ENCODE results near the gene ABTB2. TPM values are rescaled to one million over a fixed set of nuclear protein-coding genes. Genes with fewer than 3 reads are reported as not detected.

Gene ABTB2
- total RNA-seq, 1 donor from 2014 or later, result 6.1 TPM

DNA sequence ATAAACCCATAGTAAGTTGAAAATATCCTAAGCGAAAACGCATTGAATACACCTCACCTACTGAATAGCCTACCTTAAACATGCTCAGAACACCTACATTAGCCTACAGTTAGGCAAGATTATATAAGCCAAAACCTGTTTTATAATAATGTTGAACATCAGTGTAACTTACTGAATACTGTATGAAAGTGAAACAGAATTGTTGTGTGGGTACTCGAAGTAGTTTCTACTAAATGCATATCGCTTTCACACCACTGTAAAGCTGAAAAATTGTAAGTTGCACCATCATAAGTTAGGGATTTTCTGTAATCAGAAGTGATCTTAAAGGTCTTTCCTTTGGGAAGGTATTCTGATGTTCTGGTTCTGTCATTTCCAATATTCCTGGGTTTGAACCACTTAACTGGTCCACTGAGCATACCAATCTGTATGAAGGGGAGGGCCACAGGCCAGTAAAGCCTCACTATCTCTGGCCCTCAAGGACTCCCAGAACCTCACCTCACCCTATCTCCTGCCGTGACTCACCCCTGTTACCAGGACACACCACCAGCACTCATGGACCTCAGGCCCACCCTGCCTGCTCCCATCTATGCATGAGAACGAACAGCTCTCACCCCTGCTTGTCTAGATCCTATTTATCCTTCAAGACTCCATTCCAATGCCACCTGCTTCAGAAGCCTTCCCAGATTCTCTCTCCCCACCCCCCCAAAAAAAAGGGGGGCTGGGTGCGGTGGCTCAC lies 182.4 kb downstream of the ABTB2 start:
- DNase-seq (ENCODE audit: low spot score), result no peak

DNA sequence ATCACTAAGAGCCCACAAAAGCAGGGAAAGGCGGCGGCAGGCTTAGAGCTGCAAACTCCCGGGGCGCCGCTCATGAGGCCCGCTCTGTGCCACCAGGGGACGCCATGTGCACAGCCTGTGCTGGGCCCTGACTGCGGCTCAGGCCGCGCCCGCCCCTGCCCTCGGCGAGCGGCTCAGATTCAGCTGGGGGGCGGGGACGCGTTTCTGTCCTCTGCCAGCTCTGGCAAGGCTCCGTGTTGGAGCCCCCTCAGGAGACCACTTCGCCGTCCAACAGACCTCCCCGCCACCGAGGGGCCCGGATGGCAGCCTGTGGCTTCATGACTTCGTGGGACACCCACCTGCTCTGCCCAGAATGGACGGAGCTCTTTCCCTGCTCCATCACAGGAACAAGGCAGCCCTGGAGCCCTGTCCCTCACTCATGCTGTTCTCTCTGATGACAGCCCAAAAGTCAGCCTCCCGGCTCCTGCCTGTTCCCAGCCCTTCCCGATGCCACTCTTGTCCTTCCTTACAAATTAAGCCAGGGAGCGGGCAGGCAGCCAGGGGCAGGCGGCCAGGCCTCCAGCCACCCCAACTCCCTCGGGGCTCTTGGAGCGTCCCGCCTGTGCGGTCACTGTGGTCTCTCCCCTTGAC lies 183.3 kb downstream of the ABTB2 start:
- peak; percentile 96 for DNase-seq (ENCODE audit: low spot score)

DNA sequence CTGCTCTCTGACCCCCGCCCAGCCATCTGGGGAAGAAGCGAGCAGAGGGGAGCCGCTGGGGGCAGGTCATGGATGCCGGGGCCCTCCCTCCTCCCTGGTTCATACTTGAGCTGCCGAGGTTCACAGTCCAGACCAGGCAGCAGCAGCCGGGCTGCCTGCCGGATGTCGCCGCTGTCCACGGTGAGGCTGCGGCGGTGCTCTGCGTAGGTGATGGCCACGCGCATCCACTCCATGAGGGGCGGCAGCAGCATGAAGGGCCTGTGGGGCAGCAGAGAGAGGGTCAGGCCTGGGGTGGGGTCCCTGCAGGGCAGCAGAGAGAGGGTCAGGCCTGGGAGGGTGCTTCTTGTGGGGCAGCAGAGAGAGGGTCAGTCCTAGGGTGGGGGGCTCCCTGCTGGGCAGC lies 184.8 kb downstream of the ABTB2 start:
- no peak for DNase-seq (ENCODE audit: low spot score)

DNA sequence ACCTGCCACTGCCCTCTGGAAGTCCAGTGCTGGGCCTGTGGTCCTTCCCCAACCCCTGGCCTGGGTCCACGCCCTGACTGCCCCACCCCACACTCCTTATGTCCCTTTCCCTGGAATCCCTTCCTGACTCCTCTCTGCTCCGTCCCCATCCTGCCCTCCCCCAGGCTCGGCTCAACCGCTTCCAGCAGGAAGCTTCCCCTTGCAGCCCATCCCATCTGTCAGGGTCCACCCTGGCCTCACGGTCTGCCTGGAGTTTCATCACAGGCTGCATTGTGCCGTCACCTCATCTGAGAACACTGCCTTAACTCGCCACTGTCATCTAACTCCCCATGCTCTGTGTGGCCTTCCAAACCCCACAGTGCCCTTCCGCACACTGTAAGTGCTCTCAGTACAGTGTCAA lies 188.1 kb downstream of the ABTB2 start:
- DNase-seq (ENCODE audit: low spot score), result no peak

DNA sequence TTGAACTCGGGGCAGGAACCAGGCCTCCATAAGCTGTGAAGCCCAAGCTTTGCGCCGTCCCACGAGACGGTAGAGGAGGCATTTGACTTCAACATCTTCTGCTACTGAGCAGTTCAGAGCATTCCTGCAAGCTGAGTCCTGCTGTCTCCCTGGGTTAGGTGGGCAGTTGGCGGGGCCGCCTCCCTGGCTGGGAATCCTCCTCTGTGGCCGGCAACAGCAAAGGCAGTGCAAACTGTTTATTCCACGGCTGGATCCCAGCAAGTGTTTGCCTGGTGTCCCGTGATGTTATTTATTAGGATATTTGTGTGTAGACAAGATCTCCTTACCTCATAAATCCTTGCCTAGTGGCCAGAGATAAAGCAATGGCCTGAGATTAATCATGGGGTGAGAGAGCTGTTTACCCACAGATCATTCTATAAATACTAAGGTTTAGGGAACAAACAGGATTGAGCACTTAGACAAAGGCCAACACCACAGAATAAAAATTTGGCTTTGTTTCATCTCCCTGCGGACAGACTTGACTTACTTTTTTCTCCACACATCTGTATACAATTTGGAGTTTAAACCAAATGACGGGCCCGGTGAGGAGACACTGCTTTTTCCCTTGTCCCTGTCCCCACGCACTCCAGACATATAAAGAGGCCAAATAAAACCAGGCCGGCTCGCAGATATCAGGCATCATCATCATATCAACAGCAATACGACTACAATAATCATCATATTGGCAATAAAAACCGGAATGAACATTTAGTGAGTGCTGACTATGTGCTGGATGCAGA lies 189.0 kb downstream of the ABTB2 start:
- no peak for DNase-seq (ENCODE audit: low spot score)

DNA sequence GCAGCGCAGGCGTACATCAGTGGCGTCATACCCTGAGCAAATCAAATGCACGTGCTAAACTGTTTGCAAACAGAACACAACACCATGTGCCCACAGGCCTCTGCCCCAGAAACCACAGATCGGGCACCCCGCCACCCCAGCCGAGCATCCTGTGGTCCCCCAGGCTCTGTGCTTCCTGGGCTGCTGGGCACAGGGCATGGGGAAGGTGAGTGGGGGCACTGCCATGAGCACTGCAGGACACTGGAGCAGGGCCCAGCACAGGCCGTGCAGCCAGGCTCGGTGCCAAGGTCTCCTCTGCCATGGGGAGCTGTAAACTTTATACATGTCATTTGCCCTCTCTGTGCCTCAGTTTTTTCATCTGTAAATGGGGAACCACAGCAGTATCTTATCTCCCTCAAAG lies 189.8 kb downstream of the ABTB2 start:
- DNase-seq (ENCODE audit: low spot score), result no peak

DNA sequence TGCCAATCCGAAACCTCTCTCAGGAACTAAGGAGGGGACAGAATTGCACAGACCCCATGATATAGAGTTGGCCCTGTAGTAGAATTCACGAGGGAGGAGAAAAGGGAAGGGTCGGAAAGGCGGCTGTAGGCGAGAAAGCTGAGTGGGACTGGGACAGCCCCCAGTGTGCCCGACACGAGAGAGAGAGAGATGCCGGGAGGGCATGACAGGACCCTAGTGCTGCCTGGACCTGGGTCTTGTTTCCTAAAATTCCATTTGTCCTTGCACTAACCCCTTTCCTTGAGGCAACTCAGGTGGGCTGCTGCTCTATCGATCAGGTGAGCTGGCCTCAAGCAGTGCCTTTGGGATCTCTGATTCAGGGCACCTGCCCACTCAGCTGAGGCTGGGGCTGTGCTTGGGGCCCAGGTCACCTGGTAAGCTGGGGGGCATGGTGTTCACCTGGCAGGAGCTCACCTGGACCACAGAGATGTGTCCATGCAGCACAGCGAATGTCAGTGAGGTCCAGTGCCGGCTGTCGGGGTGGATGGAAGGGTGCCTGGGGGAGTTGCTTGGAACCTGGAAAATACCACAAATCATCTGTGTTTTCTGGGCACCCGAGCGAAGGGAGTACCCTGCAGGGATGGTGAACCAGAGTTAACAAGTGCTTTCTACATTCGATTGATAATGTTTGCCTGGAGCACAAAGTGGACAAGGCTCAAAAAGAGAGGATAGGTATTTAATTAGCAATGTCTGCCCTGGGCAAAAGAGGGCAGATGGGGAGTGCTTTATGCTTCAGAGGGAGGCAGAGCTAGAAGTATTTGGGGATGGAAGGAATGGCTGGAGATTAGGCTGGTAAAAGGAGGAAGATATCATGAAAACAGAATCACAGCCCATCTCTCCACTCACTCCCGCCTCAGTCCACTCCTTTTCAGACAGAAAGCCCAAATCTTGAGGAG lies 190.7 kb downstream of the ABTB2 start:
- DNase-seq (ENCODE audit: low spot score), result no peak

DNA sequence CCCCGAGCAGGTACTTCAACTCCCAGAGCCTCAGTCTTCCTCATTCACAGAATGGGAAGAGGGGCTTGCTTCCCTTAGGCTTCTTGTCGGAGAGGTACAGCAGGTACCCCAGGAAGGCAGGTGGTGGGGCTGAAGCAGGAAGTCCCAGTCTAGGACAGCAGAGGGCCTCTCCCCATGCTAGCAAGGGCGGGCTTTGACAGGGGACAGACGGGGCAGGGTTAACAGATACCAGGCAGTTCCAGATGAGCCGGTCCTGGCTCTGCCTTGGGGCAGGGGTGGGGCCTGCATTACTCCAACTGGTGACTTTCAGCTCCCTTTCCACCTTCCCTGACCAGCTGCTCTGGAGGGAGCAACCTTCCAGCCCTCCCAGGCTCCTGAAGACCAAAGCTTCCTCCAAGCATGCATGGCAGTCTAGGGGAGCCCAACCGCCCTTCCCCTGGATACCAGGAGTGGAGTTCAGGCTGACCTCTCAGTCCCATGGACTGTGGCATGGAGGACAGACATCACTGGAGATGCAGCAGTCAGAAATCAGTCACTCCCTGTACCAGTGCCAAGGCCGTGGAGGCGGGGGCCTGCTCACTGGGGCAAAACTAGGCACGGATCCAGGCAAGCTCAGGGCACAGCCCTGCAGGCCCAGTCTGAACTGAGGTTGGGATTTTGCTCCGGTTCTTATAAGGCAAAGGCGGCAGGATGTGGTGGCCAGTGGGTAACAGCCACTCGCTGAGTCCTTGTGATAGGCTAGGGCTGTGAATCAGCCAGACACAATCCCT lies 191.8 kb downstream of the ABTB2 start:
- no peak for DNase-seq (ENCODE audit: low spot score)

DNA sequence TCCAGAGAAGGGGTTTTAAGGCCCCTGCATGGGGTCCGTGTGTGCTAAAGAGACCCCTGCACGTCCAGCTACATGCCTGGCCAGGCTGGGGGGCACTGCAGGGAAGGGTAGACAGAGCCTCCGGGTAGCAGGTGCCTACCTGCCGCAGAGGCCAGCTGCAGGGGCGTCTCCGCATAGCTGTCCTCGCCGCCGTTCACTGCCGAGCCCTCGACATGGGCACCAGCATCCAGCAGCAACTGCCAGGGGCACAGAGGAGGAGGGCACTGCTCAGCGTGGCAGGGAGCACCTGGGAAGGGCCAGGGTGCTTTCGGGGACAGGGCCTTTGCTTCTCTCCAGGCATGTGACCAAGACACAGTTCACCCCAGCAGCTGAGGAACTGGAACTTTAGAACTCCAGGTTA lies 192.7 kb downstream of the ABTB2 start:
- no peak for DNase-seq (ENCODE audit: low spot score)

DNA sequence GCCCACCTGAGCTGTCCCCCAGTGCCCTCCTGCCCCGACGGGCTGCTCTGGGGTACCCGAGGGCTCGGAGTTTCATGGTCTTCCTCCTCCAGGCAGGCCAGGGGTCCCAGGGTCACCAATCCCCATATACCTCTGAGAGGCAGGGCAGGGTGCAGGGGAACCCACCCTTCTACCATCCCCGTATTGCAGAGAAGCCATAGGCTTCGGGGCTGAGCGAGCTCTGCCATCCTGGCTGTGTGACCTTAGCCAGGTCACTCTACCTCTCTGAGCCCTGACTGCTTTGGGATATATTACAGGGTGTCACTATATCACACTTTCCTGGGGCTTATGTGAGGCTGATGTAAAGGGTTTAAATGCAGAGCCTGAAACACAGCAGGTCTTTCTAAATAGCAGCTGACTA lies 195.0 kb downstream of the ABTB2 start:
- no peak for DNase-seq (ENCODE audit: low spot score)

DNA sequence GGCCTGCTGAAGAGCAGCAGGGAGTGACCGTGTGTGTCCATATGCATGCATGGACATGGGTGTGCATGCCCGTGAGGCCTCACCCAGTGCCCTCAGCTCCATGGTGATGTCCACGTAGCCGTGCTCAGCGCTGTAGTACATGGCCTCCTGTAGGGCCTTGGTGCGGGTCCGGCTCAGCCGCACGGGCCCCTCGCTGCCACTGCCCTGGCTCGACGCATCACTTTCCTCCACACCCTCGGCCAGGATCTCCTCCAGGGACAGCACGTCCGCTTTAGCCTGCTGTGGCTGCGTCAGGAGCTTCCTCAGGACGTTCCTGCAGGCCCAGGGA lies 195.4 kb downstream of the ABTB2 start:
- DNase-seq (ENCODE audit: low spot score), result no peak

DNA sequence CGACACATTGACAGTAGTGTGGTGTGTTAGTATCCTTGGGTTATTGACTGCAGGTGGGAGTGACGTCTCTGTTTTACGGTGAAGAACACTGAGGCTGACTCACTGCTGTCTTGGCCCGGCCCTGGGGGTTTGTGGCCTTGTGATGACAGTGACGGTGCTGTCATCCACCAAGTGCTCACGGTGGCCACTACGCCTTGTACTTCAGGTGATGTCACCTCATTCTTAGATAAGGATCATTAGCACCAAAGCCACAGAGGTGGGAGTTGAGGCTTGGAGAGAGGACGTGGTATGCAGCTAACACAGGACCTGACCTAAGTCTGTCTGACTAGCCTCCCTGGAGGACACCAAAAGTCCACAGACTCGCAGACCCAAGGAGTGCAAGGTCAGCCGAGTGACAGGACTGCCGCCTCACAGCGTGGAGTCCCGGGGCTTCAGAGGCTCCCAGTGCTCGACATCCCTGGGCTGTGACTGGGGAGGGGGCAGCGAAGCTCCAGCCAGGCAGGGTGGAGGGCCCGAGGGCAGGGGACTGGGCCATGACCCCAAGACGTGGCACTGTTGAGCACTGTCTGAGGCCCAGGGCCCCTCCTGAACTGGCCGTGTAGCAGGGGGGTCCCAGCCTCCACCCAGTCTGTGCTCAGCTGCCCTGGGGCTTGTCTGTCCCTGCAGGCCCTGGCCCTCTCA lies 195.9 kb downstream of the ABTB2 start:
- DNase-seq (ENCODE audit: low spot score), result no peak

DNA sequence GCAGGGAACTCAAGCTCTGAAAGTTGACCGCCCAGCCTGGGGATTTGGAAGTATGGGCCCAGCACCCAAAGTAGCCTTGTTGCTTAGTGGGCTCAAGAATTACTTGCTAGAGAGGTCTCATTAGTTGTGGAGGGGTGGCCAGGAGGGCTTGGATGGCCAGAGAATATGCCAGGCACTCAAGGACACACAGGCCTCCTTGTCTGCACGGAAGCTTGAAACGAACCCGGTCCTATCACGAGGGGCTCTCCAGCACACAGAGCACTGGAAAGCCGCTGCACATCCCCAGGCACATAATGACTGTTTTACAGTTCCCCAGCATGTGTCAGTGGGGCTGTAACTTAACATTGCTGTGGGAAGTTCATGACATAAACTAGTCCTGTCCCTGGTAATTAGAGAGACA lies 196.4 kb downstream of the ABTB2 start:
- DNase-seq (ENCODE audit: low spot score), result no peak

DNA sequence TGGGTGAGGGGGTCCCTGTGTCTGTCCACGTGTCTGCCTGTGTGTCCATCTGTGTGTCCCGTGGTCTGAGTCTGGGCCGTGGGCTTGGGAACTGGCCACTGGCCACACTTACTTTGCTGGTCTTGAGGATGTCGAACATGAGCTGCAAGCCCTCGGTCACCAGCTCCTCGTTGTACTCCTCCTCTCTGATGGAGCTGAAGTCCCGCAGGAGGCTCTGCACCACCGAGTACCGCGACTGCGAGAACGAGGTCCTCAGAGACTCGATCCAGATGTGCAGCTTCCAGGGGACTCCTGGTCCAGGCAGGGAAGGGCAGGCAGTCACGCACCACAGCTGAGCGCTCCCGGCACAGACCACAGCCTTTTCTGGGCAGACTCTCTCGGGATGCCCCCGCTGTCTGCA lies 197.0 kb downstream of the ABTB2 start:
- no peak for DNase-seq (ENCODE audit: low spot score)

DNA sequence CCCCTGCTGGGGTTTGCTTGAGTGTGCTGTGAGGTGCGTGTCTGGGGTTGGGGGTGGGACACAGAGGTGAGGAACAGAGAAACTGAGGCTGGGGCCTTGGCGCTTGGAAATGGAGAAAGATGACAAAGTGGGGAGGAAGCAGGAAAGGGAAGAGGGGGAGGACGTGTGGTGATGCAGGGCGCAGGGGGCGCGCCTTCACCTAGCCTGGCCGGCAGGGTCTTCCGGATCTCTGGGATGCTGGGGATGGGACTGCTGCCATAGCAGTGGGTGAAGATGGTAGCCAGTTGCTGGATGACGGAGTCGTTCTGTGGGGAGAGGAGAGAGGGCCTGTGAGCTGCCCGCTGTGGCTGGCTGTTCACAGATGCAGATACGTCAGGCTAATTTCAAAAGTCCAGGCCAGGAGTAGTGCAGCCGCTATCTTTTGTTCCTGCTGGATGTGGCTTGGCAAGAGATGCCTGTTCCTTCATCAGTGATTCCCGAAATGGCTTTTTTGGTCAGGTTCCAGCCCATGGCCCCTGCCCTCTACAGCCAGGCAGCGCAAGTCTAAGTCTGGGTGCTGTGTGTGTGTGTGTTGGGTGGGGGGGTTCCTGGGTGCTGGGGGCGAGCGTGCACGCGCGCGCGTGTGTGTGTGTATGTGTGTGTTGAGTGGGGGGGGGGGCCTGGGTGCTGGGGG lies 197.6 kb downstream of the ABTB2 start:
- DNase-seq (ENCODE audit: low spot score), result no peak

DNA sequence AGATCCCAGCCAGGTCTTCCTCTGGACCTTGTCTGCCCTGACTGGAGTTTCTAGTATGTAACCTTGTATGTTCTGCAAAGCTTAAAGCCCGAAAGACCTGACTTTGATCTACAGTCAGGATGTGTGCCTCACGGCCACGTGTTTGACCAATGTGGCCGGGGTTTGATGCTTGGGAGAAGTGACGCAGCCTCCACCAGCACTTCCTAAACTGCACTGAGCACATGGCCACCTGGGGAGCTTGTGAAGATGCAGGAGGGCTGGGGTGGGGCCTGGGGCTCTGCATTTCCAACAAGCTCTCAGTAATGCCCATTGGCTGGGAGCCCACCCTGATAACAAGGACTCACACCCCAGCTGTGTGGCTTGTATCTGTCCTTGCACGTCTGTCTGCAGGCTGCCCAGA lies 199.1 kb downstream of the ABTB2 start:
- no peak for DNase-seq (ENCODE audit: low spot score)

DNA sequence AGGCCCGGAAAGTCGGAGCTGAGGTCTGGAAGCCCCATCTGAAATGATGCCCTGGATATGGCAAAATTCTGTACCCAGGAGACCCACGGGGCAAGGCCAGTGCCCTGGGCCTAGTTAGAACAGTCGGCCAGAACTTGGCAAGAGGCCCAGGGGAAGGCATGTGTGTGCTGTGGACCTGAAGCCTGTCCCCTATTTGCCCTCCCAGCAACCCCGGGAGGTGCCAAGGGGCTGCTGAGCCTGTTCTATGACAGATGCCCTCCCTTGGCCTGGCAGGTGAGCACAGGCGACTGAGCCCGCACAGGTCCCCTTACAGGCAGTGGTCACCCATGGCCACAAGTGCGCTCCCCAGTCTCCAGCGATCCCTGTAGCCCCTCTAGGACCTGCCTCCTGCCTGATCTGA lies 200.6 kb downstream of the ABTB2 start:
- no peak for DNase-seq (ENCODE audit: low spot score)

DNA sequence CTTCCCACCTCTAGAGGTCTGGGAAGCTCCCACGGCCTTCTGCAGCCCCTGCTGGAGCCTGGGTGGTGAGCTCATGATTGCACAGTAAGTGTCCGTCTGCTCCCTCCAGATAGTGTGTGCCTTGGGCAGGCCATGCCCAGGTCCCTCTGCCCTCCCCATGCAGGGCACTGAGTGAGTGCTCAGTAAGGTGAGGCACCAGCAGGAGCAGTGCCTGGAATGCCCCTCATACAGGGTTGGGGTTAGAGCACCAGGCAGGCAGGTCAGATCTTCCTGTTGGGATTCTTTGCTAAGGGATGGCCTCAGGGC lies 202.1 kb downstream of the ABTB2 start:
- no peak for DNase-seq (ENCODE audit: low spot score)

DNA sequence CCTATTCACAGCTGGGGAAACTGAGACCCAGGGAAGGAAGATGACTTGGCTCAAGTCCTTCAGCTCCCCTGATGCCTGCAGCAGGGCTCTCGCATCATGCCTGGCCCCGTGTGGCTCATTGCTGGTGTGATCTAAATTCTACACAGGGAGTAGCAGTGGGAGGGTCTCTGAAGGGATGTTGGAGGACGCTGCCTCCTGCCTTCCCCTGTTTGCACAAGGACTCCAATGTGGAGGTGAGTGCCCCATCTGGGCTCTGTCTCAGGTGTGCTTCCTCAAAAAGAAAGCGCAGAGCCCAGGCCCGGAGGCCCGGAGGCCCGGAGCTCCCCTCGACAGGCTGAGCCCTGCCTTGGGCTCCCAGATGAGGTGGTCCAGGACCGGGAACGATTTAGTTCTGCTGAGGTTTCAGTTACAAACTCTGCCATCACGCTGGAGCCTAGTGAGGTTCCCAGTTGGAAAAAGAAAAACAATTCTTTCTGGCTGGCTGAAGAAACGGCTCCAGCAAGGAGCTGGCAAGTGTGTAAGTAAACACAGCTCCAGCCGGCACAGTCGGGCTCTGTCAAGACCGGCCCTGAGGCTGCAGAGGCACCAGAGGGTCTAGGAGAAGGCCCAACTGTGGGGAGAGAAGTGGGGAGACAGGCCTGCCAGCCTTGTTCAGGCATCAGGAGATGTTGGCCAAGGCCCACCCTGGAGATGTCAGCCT lies 202.6 kb downstream of the ABTB2 start:
- no peak for DNase-seq (ENCODE audit: low spot score)

Measured in mesenteric fat pad (tissue), 1 donor.